HCT116 (cell line): Measurements from ENCODE around the gene IL17RB.

Experiments
- ATF3 ChIP-seq: IDR thresholded peaks from 2 replicates; pipeline ENCODE4 v1.6.1; 2012
- CBX3 ChIP-seq: IDR thresholded peaks from 2 replicates; pipeline ENCODE4 v1.6.1; 2012; ENCODE audit warnings: low read depth
- CTCF ChIP-seq, 3 experiments: fragments of 200-600 bp in 1 of 3; sonication (generic) in 1 of 3; IDR thresholded peaks in 2 of 3; conservative IDR thresholded peaks in 1 of 3; 2 replicates each; pipeline ENCODE4 v1.5.1; 2012 to 2017; ENCODE audit warnings: low read depth in 2 of 3, low read length in 2 of 3, antibody characterized with exemption in 1 of 3, borderline replicate concordance in 1 of 3, control low read depth in 1 of 3, mild to moderate bottlenecking in 1 of 3, mixed read lengths in 1 of 3, mixed run types in 1 of 3, moderate library complexity in 1 of 3; ENCODE audit not compliant: insufficient read depth in 1 of 3
- EZH2 ChIP-seq: fragments of 200-600 bp; sonication (generic); IDR thresholded peaks from 2 replicates; pipeline ENCODE4 v1.6.1; 2017; ENCODE audit warnings: antibody characterized with exemption, mixed run types
- FOSL1 ChIP-seq: IDR thresholded peaks from 2 replicates; pipeline ENCODE4 v1.6.1; 2012; ENCODE audit warnings: low read depth
- JUND ChIP-seq: IDR thresholded peaks from 2 replicates; pipeline ENCODE4 v1.6.1; 2012
- MAX ChIP-seq: IDR thresholded peaks from 2 replicates; pipeline ENCODE4 v1.6.1; 2012
- POLR2A ChIP-seq: IDR thresholded peaks from 2 replicates; pipeline ENCODE4 v1.7.0; 2011; ENCODE audit warnings: borderline replicate concordance; ENCODE audit not compliant: insufficient read depth, insufficient read length; ENCODE audit errors: extremely low read depth
- POLR2AphosphoS5 ChIP-seq: IDR thresholded peaks from 2 replicates; pipeline ENCODE4 v1.6.1; 2011; ENCODE audit warnings: mild to moderate bottlenecking, low read depth, low read length, moderate library complexity
- REST ChIP-seq: IDR thresholded peaks from 2 replicates; pipeline ENCODE4 v1.6.1; 2012; ENCODE audit warnings: low read depth
- SIN3A ChIP-seq: IDR thresholded peaks from 2 replicates; pipeline ENCODE4 v1.6.1; 2012; ENCODE audit warnings: low read depth
- SP1 ChIP-seq: IDR thresholded peaks from 2 replicates; pipeline ENCODE4 v1.6.1; 2012; ENCODE audit warnings: low read depth
- ZBTB33 ChIP-seq: IDR thresholded peaks from 2 replicates; pipeline ENCODE4 v1.6.1; 2011; ENCODE audit warnings: mild to moderate bottlenecking, low read length, moderate library complexity; ENCODE audit not compliant: insufficient replicate concordance; ENCODE audit errors: extremely low read depth
- ZNF274 ChIP-seq: fragments of 200-500 bp; sonication (Bioruptor generic); IDR thresholded peaks from 2 replicates; pipeline ENCODE4 v1.6.1; 2014; ENCODE audit warnings: mild to moderate bottlenecking, low read depth, low read length, inconsistent platforms

- TF ChIP-seq JUND (no peak), CTCF (IDR thresholded peaks at IDR 0.05 in 2 of 3, conservative IDR thresholded peaks at IDR 0.05 in 1 of 3; ENCODE audit: borderline replicate concordance in 1 of 3, insufficient read depth in 1 of 3, low read depth in 2 of 3, low read length in 2 of 3) (no peak), MAX (no peak), ZNF274 (no peak), EZH2 (no peak), POLR2A (no peak), FOSL1 (no peak), SIN3A (no peak), POLR2AphosphoS5 (no peak), SP1 (no peak), ATF3 (no peak), REST (no peak), ZBTB33 (no peak), CBX3 (no peak)
Measured at GRCh38 chr3:53880396-53881345, 34.3 kb downstream of the IL17RB start.
